PFSK-1 (cell line): ENCODE results near the gene NGLY1.

Experiments
- POLR2AphosphoS5 ChIP-seq: IDR thresholded peaks from 2 replicates; pipeline ENCODE4 v1.6.1; 2012; ENCODE audit warnings: low read depth, mild to moderate bottlenecking, control low read depth, low read length, moderate library complexity
- REST ChIP-seq, 2 experiments: IDR thresholded peaks; 2 replicates each; pipeline versions ENCODE4 v1.6.1 to v1.8.0; 2011 to 2012; ENCODE audit warnings: low read depth in 2 of 2, low read length in 2 of 2, control low read depth in 1 of 2, inconsistent platforms in 1 of 2, mild to moderate bottlenecking in 1 of 2, moderate library complexity in 1 of 2; ENCODE audit not compliant: insufficient read depth in 1 of 2
- SIN3A ChIP-seq: IDR thresholded peaks from 2 replicates; pipeline ENCODE4 v1.6.1; 2012; ENCODE audit warnings: mild to moderate bottlenecking, low read length, moderate library complexity, borderline replicate concordance; ENCODE audit not compliant: insufficient read depth

- TF ChIP-seq SIN3A (no peak), POLR2AphosphoS5 (no peak), REST (IDR thresholded peaks at IDR 0.05; ENCODE audit: insufficient read depth in 1 of 2, low read depth in 2 of 2, low read length in 2 of 2) (no peak)
These were observed 7.3 kb downstream of the NGLY1 start for GRCh38 chr3:25775936-25776335.
